ENCODE measurements around the gene ZNF488. TPM values are rescaled to one million over a fixed set of nuclear protein-coding genes. Genes with fewer than 3 reads are reported as not detected.

ZNF488 gene
- total RNA-seq, 1 experiment from 2014 or later = 2.2 TPM

DNA sequence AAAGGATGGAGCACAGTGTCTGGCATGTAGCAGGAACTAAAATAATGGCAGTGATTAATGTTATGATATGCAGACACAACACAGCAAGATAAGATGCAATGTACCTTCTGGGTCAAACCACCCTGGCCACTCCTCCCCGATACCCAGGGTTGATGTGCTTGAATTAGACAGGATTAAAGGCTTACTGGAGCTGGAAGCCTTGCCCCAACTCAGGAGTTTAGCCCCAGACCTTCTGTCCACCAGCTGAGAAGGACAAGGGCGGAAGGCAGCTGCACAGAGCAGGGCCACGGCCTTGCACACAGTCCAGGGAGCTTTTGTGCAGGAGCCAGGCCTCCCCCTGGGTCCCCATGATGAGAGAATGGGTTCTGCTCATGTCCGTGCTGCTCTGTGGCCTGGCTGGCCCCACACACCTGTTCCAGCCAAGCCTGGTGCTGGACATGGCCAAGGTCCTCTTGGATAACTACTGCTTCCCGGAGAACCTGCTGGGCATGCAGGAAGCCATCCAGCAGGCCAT is 35.9 kb downstream of the ZNF488 start, which contains the start of gene RBP3:
RBP3 (plus strand) TSS at position 226 of the 514 bp plus-strand sequence; CDS start at position 348, 122 bp downstream.
- H3K4me1 Mint-ChIP-seq (ENCODE audit: low read depth, unreplicated experiment) = no peaks in the 10 kb centered on the region
- no peaks in the 10 kb centered on the region for H3K36me3 Mint-ChIP-seq (ENCODE audit: insufficient read depth, unreplicated experiment)
- no peak within 1 kb of the TSS for H3K4me3 Mint-ChIP-seq (ENCODE audit: low read depth, unreplicated experiment)
- BruUV-seq (replicated peaks) = no TSS peak
- H3K27ac Mint-ChIP-seq (ENCODE audit: unreplicated experiment) = no peak within 1 kb of the TSS
- peaks cover 23% of the 10 kb centered on the region for H3K27me3 Mint-ChIP-seq (ENCODE audit: unreplicated experiment)
- CTCF ChIA-PET = no interaction called here
- no peak for DNase-seq
- intact Hi-C loops (cut with micrococcal nuclease; ENCODE audit: unreplicated experiment) = no loop called here
- TF ChIP-seq, protein P1, sequence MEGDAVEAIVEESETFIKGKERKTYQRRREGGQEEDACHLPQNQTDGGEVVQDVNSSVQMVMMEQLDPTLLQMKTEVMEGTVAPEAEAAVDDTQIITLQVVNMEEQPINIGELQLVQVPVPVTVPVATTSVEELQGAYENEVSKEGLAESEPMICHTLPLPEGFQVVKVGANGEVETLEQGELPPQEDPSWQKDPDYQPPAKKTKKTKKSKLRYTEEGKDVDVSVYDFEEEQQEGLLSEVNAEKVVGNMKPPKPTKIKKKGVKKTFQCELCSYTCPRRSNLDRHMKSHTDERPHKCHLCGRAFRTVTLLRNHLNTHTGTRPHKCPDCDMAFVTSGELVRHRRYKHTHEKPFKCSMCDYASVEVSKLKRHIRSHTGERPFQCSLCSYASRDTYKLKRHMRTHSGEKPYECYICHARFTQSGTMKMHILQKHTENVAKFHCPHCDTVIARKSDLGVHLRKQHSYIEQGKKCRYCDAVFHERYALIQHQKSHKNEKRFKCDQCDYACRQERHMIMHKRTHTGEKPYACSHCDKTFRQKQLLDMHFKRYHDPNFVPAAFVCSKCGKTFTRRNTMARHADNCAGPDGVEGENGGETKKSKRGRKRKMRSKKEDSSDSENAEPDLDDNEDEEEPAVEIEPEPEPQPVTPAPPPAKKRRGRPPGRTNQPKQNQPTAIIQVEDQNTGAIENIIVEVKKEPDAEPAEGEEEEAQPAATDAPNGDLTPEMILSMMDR (IDR thresholded peaks at IDR 0.05; ENCODE audit: unreplicated experiment) = no peak
- H3K9me3 Mint-ChIP-seq (ENCODE audit: low read depth, unreplicated experiment) = no peaks in the 10 kb centered on the region

DNA sequence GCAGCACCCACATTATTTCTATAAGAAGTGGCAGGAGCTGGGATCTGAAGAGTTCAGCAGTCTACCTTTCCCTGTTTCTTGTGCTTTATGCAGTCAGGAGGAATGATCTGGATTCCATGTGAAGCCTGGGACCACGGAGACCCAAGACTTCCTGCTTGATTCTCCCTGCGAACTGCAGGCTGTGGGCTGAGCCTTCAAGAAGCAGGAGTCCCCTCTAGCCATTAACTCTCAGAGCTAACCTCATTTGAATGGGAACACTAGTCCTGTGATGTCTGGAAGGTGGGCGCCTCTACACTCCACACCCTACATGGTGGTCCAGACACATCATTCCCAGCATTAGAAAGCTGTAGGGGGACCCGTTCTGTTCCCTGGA is 36.8 kb downstream of the ZNF488 start:
- Mint-ChIP-seq H3K4me3 (ENCODE audit: low read depth, unreplicated experiment) (no peak overlapping the region), H3K36me3 (ENCODE audit: insufficient read depth, unreplicated experiment) (no peaks in the 10 kb centered on the region), H3K27ac (ENCODE audit: unreplicated experiment) (no peak overlapping the region), H3K4me1 (ENCODE audit: low read depth, unreplicated experiment) (no peaks in the 10 kb centered on the region), H3K27me3 (ENCODE audit: unreplicated experiment) (peaks cover 23% of the 10 kb centered on the region), H3K9me3 (ENCODE audit: low read depth, unreplicated experiment) (no peaks in the 10 kb centered on the region)
- CTCF ChIA-PET = no interaction called here
- intact Hi-C loops (cut with micrococcal nuclease; ENCODE audit: unreplicated experiment) = no loop called here
- DNase-seq = no peak
- no TSS peak for BruUV-seq (replicated peaks)
- TF ChIP-seq, protein P1 (IDR thresholded peaks at IDR 0.05; ENCODE audit: unreplicated experiment) = no peak

DNA sequence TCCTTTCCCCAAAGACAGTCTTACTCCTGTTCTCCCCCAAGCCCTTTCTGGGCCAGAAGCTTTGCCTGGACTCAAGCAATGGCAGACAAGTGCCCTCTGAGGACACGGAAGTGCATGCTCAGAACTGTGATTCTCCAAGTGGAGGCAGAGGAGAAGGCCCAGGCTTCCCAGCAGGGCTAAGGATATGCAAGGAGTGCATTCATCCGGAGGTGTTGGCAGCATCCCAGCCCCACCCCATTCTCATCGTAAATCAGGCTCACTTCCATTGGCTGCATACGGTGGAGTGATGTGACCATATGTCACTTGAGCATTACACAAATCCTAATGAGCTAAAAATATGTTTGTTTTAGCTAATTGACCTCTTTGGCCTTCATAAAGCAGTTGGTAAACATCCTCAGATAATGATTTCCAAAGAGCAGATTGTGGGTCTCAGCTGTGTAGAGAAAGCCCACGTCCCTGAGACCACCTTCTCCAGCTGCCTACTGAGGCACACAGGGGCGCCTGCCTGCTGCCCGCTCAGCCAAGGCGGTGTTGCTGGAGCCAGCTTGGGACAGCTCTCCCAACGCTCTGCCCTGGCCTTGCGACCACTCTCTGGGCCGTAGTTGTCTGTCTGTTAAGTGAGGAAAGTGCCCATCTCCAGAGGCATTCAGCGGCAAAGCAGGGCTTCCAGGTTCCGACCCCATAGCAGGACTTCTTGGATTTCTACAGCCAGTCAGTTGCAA is 37.4 kb downstream of the ZNF488 start:
- Mint-ChIP-seq H3K27me3 (ENCODE audit: unreplicated experiment) (peaks cover 25% of the 10 kb centered on the region), H3K27ac (ENCODE audit: unreplicated experiment) (no peak overlapping the region), H3K4me3 (ENCODE audit: low read depth, unreplicated experiment) (no peak overlapping the region), H3K4me1 (ENCODE audit: low read depth, unreplicated experiment) (no peaks in the 10 kb centered on the region), H3K9me3 (ENCODE audit: low read depth, unreplicated experiment) (no peaks in the 10 kb centered on the region), H3K36me3 (ENCODE audit: insufficient read depth, unreplicated experiment) (no peaks in the 10 kb centered on the region)
- intact Hi-C loops (cut with micrococcal nuclease; ENCODE audit: unreplicated experiment) = no loop called here
- no peak for DNase-seq
- no TSS peak for BruUV-seq (replicated peaks)
- CTCF ChIA-PET = no interaction called here
- TF ChIP-seq, protein P1 (IDR thresholded peaks at IDR 0.05; ENCODE audit: unreplicated experiment) = no peak

DNA sequence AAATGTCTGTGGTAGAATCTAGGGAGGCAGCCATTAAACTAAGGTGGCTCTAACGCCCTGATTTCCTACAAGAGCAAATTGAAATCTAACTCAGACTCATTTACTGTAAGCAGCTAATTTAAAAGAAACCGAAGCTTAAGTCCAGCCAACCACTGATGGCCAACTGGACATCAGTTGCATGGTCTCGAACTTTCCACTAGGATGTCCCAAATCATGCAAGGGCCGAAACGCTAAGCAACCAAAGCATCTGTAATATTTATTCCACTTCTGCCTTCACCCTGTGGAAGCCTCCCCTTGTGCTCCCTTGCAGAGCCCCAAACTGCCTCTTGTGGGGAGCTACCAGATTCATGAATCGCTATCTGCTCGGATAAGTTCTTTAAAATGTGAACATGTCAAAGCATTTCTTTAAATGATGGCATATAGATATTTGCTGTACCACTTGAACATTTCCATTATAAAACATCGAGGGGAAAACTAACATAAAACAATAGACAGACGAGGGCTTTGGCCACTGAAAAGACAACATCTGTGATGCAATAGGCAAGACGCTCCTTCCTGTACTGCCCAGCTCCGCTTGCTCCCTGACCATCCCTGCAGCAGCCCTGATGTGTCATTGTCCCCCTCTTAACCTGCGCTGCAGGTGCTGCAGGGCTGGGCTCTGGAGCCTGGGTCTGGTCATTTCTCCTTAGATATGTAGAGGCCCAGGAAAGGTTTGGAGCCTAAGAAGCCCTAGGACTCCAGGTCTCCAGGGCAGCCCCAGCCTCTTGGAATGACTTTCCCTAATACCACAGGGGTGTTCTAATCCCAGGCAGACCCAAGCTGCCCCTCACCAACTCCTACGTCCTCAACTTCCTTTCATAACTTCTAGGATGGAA is 38.9 kb downstream of the ZNF488 start:
- intact Hi-C loops (cut with micrococcal nuclease; ENCODE audit: unreplicated experiment) = no loop called here
- no TSS peak for BruUV-seq (replicated peaks)
- DNase-seq = no peak
- H3K4me3 Mint-ChIP-seq (ENCODE audit: low read depth, unreplicated experiment) = no peak overlapping the region
- peaks cover 40% of the 10 kb centered on the region for H3K27me3 Mint-ChIP-seq (ENCODE audit: unreplicated experiment)
- no peaks in the 10 kb centered on the region for H3K9me3 Mint-ChIP-seq (ENCODE audit: low read depth, unreplicated experiment)
- H3K4me1 Mint-ChIP-seq (ENCODE audit: low read depth, unreplicated experiment) = peaks cover 7% of the 10 kb centered on the region
- no peak overlapping the region for H3K27ac Mint-ChIP-seq (ENCODE audit: unreplicated experiment)
- TF ChIP-seq, protein P1 (IDR thresholded peaks at IDR 0.05; ENCODE audit: unreplicated experiment) = no peak
- CTCF ChIA-PET = no interaction called here
- no peaks in the 10 kb centered on the region for H3K36me3 Mint-ChIP-seq (ENCODE audit: insufficient read depth, unreplicated experiment)
